ENCODE measurements around the gene FAIM2.

FAIM2 gene

GRCh38 chr12:49911213-49911605, 7.5 kb upstream of the FAIM2 start:
- H3K4me3 ChIP-seq (ENCODE audit: low read depth, low read length): no peak overlapping the region
- TF ChIP-seq, protein P1, sequence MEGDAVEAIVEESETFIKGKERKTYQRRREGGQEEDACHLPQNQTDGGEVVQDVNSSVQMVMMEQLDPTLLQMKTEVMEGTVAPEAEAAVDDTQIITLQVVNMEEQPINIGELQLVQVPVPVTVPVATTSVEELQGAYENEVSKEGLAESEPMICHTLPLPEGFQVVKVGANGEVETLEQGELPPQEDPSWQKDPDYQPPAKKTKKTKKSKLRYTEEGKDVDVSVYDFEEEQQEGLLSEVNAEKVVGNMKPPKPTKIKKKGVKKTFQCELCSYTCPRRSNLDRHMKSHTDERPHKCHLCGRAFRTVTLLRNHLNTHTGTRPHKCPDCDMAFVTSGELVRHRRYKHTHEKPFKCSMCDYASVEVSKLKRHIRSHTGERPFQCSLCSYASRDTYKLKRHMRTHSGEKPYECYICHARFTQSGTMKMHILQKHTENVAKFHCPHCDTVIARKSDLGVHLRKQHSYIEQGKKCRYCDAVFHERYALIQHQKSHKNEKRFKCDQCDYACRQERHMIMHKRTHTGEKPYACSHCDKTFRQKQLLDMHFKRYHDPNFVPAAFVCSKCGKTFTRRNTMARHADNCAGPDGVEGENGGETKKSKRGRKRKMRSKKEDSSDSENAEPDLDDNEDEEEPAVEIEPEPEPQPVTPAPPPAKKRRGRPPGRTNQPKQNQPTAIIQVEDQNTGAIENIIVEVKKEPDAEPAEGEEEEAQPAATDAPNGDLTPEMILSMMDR (IDR thresholded peaks at IDR 0.05; ENCODE audit: low read depth, low read length, missing control alignments): no peak
- no peak for DNase-seq (ENCODE audit: low read depth)
- in situ Hi-C loops (cut with HindIII; ENCODE audit: low sequenced_read_pairs): no loop called here

DNA sequence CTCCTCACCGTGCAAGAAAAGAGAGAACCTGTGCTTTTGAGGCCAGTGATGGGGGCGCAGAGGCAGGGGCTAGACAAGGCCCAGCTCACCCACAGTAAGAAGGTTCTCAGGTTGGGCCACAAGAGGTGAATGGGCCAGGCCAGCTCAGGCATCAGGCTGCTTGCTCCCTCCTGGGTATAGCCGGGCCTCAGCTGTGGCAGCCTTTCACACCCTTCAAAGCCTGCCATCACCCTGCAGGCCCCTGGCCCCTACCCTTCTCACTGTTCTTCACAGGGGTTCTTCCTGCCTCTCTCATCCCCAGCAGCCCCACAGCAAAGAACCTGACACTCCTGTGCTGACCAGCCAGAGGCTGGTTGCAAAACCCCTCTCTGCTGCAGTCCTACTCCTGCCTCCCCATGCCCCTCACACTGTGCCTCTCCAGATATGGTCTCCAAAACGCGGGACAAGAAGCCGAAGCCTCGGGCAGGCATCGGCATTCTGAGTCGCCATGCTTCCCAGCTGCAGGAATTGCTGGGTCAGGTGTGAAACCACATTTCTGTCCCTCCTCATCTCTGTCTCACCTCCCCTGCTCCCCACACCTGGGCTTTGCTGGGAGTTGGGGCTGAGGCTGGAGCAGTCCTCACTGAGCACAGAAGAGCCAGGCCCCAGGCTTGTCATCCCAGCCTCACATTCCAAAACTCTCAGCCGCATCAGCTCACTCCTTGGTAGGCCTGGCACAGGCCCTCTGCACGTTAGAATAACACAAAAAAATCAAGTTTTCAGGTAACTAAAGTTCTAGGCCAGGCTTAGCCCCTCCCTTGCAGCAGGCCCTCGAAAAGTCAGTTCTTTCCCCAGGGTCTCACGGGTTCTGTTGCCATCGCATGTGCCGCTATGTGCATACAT, 6.9 kb upstream of the FAIM2 start:
- TF ChIP-seq, protein P1 (IDR thresholded peaks at IDR 0.05; ENCODE audit: low read depth, low read length, missing control alignments): no peak
- in situ Hi-C loops (cut with HindIII; ENCODE audit: low sequenced_read_pairs): no loop called here
- DNase-seq (ENCODE audit: low read depth): no peak
- H3K4me3 ChIP-seq (ENCODE audit: low read depth, low read length): no peak overlapping the region

- no peak overlapping the region for H3K4me3 ChIP-seq (ENCODE audit: low read depth, low read length)
- in situ Hi-C loops (cut with HindIII; ENCODE audit: low sequenced_read_pairs): no loop called here
- DNase-seq (ENCODE audit: low read depth): no peak
- TF ChIP-seq, protein P1 (IDR thresholded peaks at IDR 0.05; ENCODE audit: low read depth, low read length, missing control alignments): no peak
These were observed 6.1 kb upstream of the FAIM2 start for GRCh38 chr12:49909826-49910225.

DNA sequence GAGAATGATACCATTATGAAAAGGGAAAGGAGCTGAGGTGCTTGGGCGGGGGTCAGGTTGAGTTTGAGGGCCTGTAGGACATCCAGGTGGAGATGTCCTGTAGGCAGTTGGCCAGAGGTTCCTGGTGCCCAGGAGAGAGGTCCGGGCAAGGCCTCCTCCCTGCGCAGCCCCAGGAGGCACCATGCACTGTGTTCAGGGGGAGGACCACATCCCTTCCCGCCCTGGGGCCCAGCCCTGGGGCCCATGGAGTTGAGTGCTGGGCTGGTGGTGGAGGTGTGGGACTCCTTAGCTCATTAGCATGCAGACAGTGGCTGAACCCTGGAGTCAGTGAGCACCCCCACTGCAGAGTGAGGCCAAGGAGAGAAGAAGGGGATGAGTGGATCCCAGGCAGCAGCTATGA, 5.7 kb upstream of the FAIM2 start:
- DNase-seq (ENCODE audit: low read depth): no peak
- in situ Hi-C loops (cut with HindIII; ENCODE audit: low sequenced_read_pairs): no loop called here
- TF ChIP-seq, protein P1 (IDR thresholded peaks at IDR 0.05; ENCODE audit: low read depth, low read length, missing control alignments): no peak
- no peak overlapping the region for H3K4me3 ChIP-seq (ENCODE audit: low read depth, low read length)

DNA sequence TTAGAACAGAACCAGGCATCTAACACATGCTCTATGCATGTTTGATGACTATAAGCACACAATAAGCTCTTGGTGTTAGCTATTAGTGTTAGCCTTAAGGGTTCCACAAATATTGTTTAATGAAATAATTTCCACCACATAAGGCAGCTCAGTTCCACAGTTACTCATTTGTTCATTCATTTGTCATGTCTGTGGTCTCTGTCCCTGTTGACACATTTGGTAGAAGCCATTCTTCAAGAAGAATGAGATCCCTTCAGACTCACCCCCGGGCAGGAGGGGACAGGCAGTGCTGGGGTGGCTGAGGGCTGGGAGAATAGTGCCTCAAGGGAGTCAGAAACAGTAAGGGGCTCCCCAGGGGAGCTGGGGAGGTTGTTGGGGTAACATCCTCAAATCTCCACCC, 3.7 kb upstream of the FAIM2 start:
- TF ChIP-seq, protein P1 (IDR thresholded peaks at IDR 0.05; ENCODE audit: low read depth, low read length, missing control alignments): no peak
- no peak overlapping the region for H3K4me3 ChIP-seq (ENCODE audit: low read depth, low read length)
- no peak for DNase-seq (ENCODE audit: low read depth)
- in situ Hi-C loops (cut with HindIII; ENCODE audit: low sequenced_read_pairs): no loop called here

DNA sequence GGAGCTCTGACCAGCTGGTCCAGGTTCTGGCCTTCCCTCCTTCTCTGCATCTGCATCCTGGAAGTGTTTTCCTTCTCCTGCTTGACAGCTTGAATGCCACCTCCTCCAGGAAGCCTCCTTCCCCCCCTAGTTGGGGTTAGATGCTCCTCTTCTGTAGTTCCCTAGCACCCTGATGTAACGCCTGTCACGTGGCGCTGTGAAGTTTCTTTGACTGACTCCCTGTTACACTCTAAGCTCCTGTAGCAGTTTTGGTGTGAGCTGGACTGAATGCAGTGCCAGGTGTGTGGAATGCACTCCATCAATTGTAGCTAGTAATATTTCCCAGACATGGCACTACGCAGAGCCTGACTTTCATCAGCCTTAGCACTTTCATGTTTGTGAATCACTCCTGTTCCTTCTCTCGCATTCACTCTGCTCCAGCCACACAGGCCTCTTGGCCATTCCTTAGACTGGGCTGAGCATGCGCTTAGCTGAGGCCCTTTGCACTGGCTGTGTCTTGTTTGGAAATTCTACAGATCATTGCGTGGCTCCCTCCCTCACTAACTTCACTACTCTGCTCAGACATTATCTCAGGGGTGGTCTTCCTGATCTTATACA, 2.1 kb upstream of the FAIM2 start:
- DNase-seq (ENCODE audit: low read depth): no peak
- in situ Hi-C loops (cut with HindIII; ENCODE audit: low sequenced_read_pairs): no loop called here
- TF ChIP-seq, protein P1 (IDR thresholded peaks at IDR 0.05; ENCODE audit: low read depth, low read length, missing control alignments): no peak
- no peak overlapping the region for H3K4me3 ChIP-seq (ENCODE audit: low read depth, low read length)

Data from astrocyte of the cerebellum (primary cell).